MCF 10A (cell line): Measurements from ENCODE around the gene PHGDH. TPM values are rescaled to one million over a fixed set of nuclear protein-coding genes. Genes with fewer than 3 reads are reported as not detected.
"Not testable (repeated sequence)": the region's sequence is repeated elsewhere in the genome, so short reads cannot be mapped to it uniquely, and the experiment has no call there.

Experiments used
- BruUV-seq: library from RNA; stranded (reverse); fragments of 400-500 nt; replicated peaks from 2 replicates; lab custom pipeline; 2021; lab: Mats Ljungman, UMichigan
- CTCF ChIA-PET: fragments of 300-600 bp; sonication (Branson Sonifier 250); formaldehyde crosslinking; extraction: SDS; loops from one replicate; lab custom pipeline; 2021; ENCODE audit warnings: antibody characterized with exemption, inconsistent platforms; lab: Yijun Ruan, JAX
- POLR2A ChIA-PET: fragments of 300-600, 350-650 bp; sonication (Branson Sonifier 250); formaldehyde crosslinking; extraction: SDS; loops from one replicate; lab custom pipeline; 2020; ENCODE audit warnings: antibody characterized with exemption, inconsistent platforms; lab: Yijun Ruan, JAX
- DNase-seq: peaks from one replicate; pipeline ENCODE4 v3.0.0-alpha.2; 2018; ENCODE audit not compliant: unreplicated experiment
- H3K27ac Mint-ChIP-seq: one replicate; pipeline ENCODE4 v1.8.0; 2022; ENCODE audit warnings: mild to moderate bottlenecking, low read depth, mixed read lengths; ENCODE audit not compliant: unreplicated experiment
- H3K27me3 Mint-ChIP-seq: one replicate; pipeline ENCODE4 v1.8.0; 2022; ENCODE audit warnings: mixed read lengths; ENCODE audit not compliant: insufficient read depth, unreplicated experiment
- H3K36me3 Mint-ChIP-seq: one replicate; pipeline ENCODE4 v1.8.0; 2022; ENCODE audit warnings: mild to moderate bottlenecking, moderate library complexity, mixed read lengths; ENCODE audit not compliant: insufficient read depth, unreplicated experiment
- H3K4me1 Mint-ChIP-seq: one replicate; pipeline ENCODE4 v1.8.0; 2022; ENCODE audit warnings: mixed read lengths; ENCODE audit not compliant: insufficient read depth, unreplicated experiment
- H3K4me3 Mint-ChIP-seq: one replicate; pipeline ENCODE4 v1.8.0; 2022; ENCODE audit warnings: mild to moderate bottlenecking, moderate library complexity, mixed read lengths; ENCODE audit not compliant: unreplicated experiment
- H3K9me3 Mint-ChIP-seq: one replicate; pipeline ENCODE4 v1.8.0; 2022; ENCODE audit warnings: mixed read lengths; ENCODE audit not compliant: unreplicated experiment
- CTCF ChIP-seq: fragments of 200-600 bp; IDR thresholded peaks from one replicate; pipeline ENCODE4 v1.8.0; 2022; ENCODE audit warnings: antibody characterized with exemption, mild to moderate bottlenecking; ENCODE audit not compliant: unreplicated experiment
- intact Hi-C: fragments of 100-400 bp; cut with micrococcal nuclease; formaldehyde crosslinking; loops from 2 replicates; pipeline ENCODE4 v1.14.1; 2022
- total RNA-seq: library from RNA; stranded (reverse); gene quantifications from 2 replicates; pipeline ENCODE4 v1.2.3, GENCODE V29; 2022

The PHGDH gene
- total RNA-seq, 1 experiment from 2014 or later = 198 TPM

DNA sequence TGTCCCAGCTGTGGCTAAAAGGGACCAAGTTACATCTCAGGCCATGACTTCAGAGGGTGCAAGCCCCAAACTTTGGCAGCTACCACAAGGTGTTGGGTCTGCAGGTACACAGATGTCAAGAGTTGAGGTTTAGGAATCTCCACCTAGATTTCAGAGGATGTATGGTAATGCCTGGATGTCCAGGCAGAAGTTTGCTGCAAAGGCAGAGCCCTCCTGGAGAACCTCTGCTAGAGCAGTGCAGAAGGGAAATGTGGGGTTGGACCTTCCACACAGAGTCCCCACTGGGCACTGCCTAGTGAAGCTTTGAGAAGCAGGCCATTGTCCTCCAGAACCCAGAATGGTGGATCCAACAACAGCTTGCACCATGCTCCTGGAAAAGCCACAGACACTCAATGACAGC lies 10.1 kb upstream of the PHGDH start:
- H3K27me3 Mint-ChIP-seq = no peaks in the 10 kb centered on the region
- no peak for TF ChIP-seq CTCF
- no peak overlapping the region for H3K4me3 Mint-ChIP-seq
- intact Hi-C loops = no loop called here
- peaks cover 12% of the 10 kb centered on the region for H3K4me1 Mint-ChIP-seq
- H3K9me3 Mint-ChIP-seq = peaks cover 14% of the 10 kb centered on the region
- H3K36me3 Mint-ChIP-seq = peaks cover 5% of the 10 kb centered on the region
- no peak overlapping the region for H3K27ac Mint-ChIP-seq
- POLR2A ChIA-PET = interaction anchor here (0.6 to 2.7 kb wide), 2 partner anchors 10 to 67 kb away, joined by 4 to 19 read pairs; partner anchors contain the start of gene PHGDH
- no TSS peak for BruUV-seq
- DNase-seq = no peak
- CTCF ChIA-PET = no interaction called here

DNA sequence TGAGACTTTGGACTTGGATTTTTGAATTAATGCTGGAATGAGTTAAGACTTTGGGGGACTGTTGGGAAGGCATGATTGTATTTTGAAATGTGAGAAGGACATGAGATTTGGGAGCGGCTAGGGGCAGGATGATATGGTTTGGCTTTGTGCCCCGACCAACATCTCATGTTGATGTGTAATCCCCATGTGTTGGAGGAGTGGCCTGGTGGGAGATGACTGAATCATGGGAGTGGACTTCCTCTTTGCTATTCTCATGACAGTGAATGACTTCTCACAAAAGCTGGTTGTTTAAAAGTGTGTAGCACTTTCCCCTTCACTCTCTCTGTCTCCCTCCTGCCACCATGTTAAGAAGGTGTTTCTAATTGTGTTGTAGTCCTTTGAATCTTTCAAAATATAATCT lies 9.3 kb upstream of the PHGDH start:
- H3K4me3 Mint-ChIP-seq = no peak overlapping the region
- BruUV-seq = no TSS peak
- TF ChIP-seq CTCF = no peak
- peaks cover 14% of the 10 kb centered on the region for H3K9me3 Mint-ChIP-seq
- peak; percentile 62 for DNase-seq
- H3K36me3 Mint-ChIP-seq = peaks cover 5% of the 10 kb centered on the region
- intact Hi-C loops = no loop called here
- ChIA-PET CTCF (interaction anchor here (0.6 kb wide), 1 partner anchor 9 kb away, joined by 3 read pairs; no protein-coding TSS in a partner anchor), POLR2A (interaction anchor here (2.7 kb wide), 1 partner anchor 9 kb away, joined by 19 read pairs; the partner anchor contains the start of gene PHGDH)
- no peak overlapping the region for H3K27ac Mint-ChIP-seq
- H3K27me3 Mint-ChIP-seq = no peaks in the 10 kb centered on the region
- H3K4me1 Mint-ChIP-seq = peaks cover 12% of the 10 kb centered on the region

GRCh38 chr1:119703666-119704450 lies 7.9 kb upstream of the PHGDH start:
- H3K36me3 Mint-ChIP-seq = peaks cover 5% of the 10 kb centered on the region
- no peaks in the 10 kb centered on the region for H3K27me3 Mint-ChIP-seq
- no TSS peak for BruUV-seq
- peaks cover 12% of the 10 kb centered on the region for H3K4me1 Mint-ChIP-seq
- ChIA-PET POLR2A (interaction anchor here (0.9 to 2.7 kb wide), 2 partner anchors 8 to 11 kb away, joined by 3 to 19 read pairs; partner anchors contain the start of gene PHGDH), CTCF (interaction anchor here (0.5 kb wide), 1 partner anchor 38 kb away, joined by 3 read pairs; no protein-coding TSS in a partner anchor)
- H3K9me3 Mint-ChIP-seq = peaks cover 14% of the 10 kb centered on the region
- TF ChIP-seq CTCF = no peak
- H3K4me3 Mint-ChIP-seq = no peak overlapping the region
- H3K27ac Mint-ChIP-seq = no peak overlapping the region
- intact Hi-C loops = no loop called here
- no peak for DNase-seq

- BruUV-seq, intact Hi-C loops, H3K36me3 Mint-ChIP-seq, H3K9me3 Mint-ChIP-seq, H3K27me3 Mint-ChIP-seq, H3K4me3 Mint-ChIP-seq, POLR2A ChIA-PET, DNase-seq, H3K27ac Mint-ChIP-seq, CTCF ChIA-PET: not testable (repeated sequence)
- H3K4me1 Mint-ChIP-seq = peaks cover 12% of the 10 kb centered on the region
Observed at GRCh38 chr1:119706599-119706998, 5.1 kb upstream of the PHGDH start.

DNA sequence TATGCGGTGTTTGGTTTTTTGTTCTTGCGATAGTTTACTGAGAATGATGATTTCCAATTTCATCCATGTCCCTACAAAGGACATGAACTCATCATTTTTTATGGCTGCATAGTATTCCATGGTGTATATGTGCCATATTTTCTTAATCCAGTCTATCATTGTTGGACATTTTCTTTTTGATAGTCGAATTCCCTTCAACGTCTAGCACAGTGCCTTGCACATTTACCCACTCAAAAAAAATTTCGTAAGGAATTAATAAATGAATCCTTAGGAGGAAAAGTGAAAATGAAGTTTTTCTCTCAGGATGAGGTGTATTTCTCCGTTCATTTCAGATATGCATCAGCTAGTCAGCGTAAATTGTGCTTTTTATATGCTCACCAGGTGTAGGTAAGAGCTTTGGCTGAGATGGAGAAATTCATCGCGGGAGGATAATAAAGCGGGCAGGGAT lies 354 bp upstream of the PHGDH start:
- BruUV-seq, H3K27me3 Mint-ChIP-seq, H3K9me3 Mint-ChIP-seq, H3K36me3 Mint-ChIP-seq, DNase-seq, intact Hi-C loops: not testable (repeated sequence)
- peak overlapping the region; percentile 86 for H3K27ac Mint-ChIP-seq
- H3K4me3 Mint-ChIP-seq = peak overlapping the region; percentile 90
- peaks cover 23% of the 10 kb centered on the region for H3K4me1 Mint-ChIP-seq
- ChIA-PET POLR2A (interaction anchor here (0.6 to 2.4 kb wide), 11 partner anchors 8 to 673 kb away, joined by 3 to 20 read pairs (median 4); no protein-coding TSS in a partner anchor), CTCF (interaction anchor here (0.8 to 1.8 kb wide), 3 partner anchors 35 to 100 kb away, joined by 4 to 5 read pairs (median 4); no protein-coding TSS in a partner anchor)
